Measurements from ENCODE around the gene TKFC. TPM values are rescaled to one million over a fixed set of nuclear protein-coding genes. Genes with fewer than 3 reads are reported as not detected.
A peak's percentile ranks its signal among the peaks of the same experiment; 100 is the strongest.

Gene TKFC
- total and polyA plus RNA-seq, 9 of the 15 experiments (the other 6 are each of a cell fraction or from before 2014, with no cell fraction given) = 2.0 to 61.7 (median 28.5) TPM

DNA sequence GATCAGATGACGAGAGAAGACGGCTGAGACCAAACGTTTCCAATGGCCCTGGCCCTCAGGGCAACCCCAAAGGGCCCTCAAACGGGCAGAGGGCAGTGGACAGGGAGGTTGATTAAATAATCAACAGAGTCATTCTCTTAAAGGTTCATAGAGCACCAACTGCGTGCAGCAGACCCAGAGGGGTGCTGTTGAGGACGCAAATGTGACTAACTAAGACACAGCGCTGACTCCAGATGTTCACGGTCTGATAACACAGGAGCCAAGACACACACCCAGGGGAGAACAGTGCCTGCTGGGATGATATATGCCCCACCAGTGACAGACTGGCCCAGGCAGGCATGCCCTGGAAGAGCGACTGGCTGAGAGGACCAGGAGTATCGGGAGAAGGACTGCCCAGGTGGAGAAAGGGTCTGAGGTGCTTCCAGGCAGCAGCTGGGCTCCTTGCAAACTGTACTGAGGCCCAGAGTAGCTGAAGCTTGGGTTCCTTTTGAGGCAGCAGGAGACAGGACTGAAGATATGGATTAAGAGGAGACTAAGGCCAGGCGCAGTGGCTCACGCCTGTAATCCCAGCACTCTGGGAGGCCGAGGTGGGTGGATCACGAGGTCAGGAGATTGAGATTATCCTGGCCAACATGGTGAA, 45.6 kb upstream of the TKFC start (continued):
- no peak for TF ChIP-seq ZNF830 (CRISPR knock-in tag; IDR thresholded peaks at IDR 0.05)
- TF ChIP-seq XRCC5 (IDR thresholded peaks at IDR 0.05; ENCODE audit: low read depth, low read length) = 0 out of 2 replicates have a peak, but pooled peaks have one; percentile 20
- no peak for TF ChIP-seq TCF7L2 (IDR thresholded peaks at IDR 0.05; ENCODE audit: low read depth, low read length)
- no peak for TF ChIP-seq GTF2B (IDR thresholded peaks at IDR 0.05; ENCODE audit: extremely low read depth, insufficient read length)
- TF ChIP-seq IFI16 (CRISPR knock-in tag; IDR thresholded peaks at IDR 0.05) = no peak
- no peak for TF ChIP-seq KDM4B (IDR thresholded peaks at IDR 0.05; ENCODE audit: borderline replicate concordance in 2 of 2, low read depth in 1 of 2)
- TF ChIP-seq NELFE (IDR thresholded peaks at IDR 0.05; ENCODE audit: insufficient read depth, insufficient read length) = no peak
- TF ChIP-seq RBBP5 (IDR thresholded peaks at IDR 0.05; ENCODE audit: borderline replicate concordance, insufficient read depth, low read length, poor library complexity, severe bottlenecking) = peak; percentile 60
- TF ChIP-seq, protein P1, sequence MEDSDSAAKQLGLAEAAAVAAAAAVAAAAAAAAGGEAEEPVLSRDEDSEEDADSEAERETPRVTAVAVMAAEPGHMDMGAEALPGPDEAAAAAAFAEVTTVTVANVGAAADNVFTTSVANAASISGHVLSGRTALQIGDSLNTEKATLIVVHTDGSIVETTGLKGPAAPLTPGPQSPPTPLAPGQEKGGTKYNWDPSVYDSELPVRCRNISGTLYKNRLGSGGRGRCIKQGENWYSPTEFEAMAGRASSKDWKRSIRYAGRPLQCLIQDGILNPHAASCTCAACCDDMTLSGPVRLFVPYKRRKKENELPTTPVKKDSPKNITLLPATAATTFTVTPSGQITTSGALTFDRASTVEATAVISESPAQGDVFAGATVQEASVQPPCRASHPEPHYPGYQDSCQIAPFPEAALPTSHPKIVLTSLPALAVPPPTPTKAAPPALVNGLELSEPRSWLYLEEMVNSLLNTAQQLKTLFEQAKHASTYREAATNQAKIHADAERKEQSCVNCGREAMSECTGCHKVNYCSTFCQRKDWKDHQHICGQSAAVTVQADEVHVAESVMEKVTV (CRISPR knock-in tag; IDR thresholded peaks at IDR 0.05) = no peak
- TF ChIP-seq ZZZ3 (IDR thresholded peaks at IDR 0.05) = no peak
- peak; percentile 87 for TF ChIP-seq ZKSCAN8 (CRISPR knock-in tag; IDR thresholded peaks at IDR 0.05)
- TF ChIP-seq ZBTB11 (CRISPR knock-in tag; IDR thresholded peaks at IDR 0.05) = 0 out of 6 replicates have a peak, but pooled peaks of 1 of the 3 experiments have one; percentile 38
- no peak for TF ChIP-seq TAF15 (IDR thresholded peaks at IDR 0.05; ENCODE audit: low read depth, low read length)
- no peak for TF ChIP-seq GABPB2 (CRISPR knock-in tag; conservative IDR thresholded peaks at IDR 0.05)
- TF ChIP-seq SAFB (IDR thresholded peaks at IDR 0.05; ENCODE audit: borderline replicate concordance, low read depth, low read length) = no peak

All from K562 (cell line).